SU-DHL-6 (cell line): ENCODE measurements around the gene FLII.

Experiments used
- H2AFZ ChIP-seq: fragments of 200-600 bp; sonication (generic); 2 replicates; pipeline ENCODE4 v1.6.1; 2014; ENCODE audit warnings: low read depth, mild to moderate bottlenecking, moderate library complexity, mixed read lengths, antibody characterized with exemption, low read length; ENCODE audit not compliant: severe bottlenecking
- H3F3A ChIP-seq: fragments of 200-600 bp; shearing (Covaris generic); 2 replicates; pipeline ENCODE4 v1.6.0; 2016; ENCODE audit warnings: antibody characterized with exemption, mild to moderate bottlenecking; ENCODE audit not compliant: insufficient read depth
- H3K27ac ChIP-seq: fragments of 200-600 bp; sonication (generic); 2 replicates; pipeline ENCODE4 v1.5.1; 2016; ENCODE audit warnings: low read depth, mild to moderate bottlenecking, low read length, moderate library complexity, mixed read lengths
- H3K27me3 ChIP-seq: fragments of 200-600 bp; sonication (generic), shearing (Covaris generic); 2 replicates; pipeline ENCODE4 v1.6.0; 2014; ENCODE audit warnings: mild to moderate bottlenecking, low read length
- H3K36me3 ChIP-seq: fragments of 200-600 bp; sonication (generic); 2 replicates; pipeline ENCODE4 v1.6.1; 2014; ENCODE audit warnings: mild to moderate bottlenecking, low read length, mixed read lengths
- H3K4me2 ChIP-seq: fragments of 300-600, 200-600 bp; shearing (Covaris generic), sonication (generic); 2 replicates; pipeline ENCODE4 v1.6.0; 2014; ENCODE audit warnings: low read length, low read depth, mild to moderate bottlenecking; ENCODE audit not compliant: poor library complexity, severe bottlenecking
- H3K4me3 ChIP-seq: fragments of 200-600 bp; sonication (generic); 2 replicates; pipeline ENCODE4 v1.5.1; 2014; ENCODE audit warnings: antibody characterized with exemption, low read length, mild to moderate bottlenecking, mixed read lengths; ENCODE audit not compliant: insufficient read depth, poor library complexity, severe bottlenecking
- H3K79me2 ChIP-seq: fragments of 200-600 bp; sonication (generic); 2 replicates; pipeline ENCODE4 v1.6.1; 2014; ENCODE audit warnings: mild to moderate bottlenecking, low read length, moderate library complexity; ENCODE audit not compliant: insufficient read depth
- H3K9ac ChIP-seq: fragments of 200-600 bp; sonication (generic); 2 replicates; pipeline ENCODE4 v1.7.0; 2014; ENCODE audit warnings: mild to moderate bottlenecking, low read length
- H3K9me2 ChIP-seq: fragments of 200-600 bp; sonication (generic); replicated peaks from 2 replicates; pipeline ENCODE4 v1.6.1; 2014; ENCODE audit warnings: low read length; ENCODE audit not compliant: insufficient read depth
- H3K9me3 ChIP-seq: fragments of 200-600 bp; sonication (generic); 2 replicates; pipeline ENCODE4 v1.6.1; 2014; ENCODE audit warnings: low read length, mixed read lengths; ENCODE audit not compliant: insufficient read depth
- H4K20me1 ChIP-seq: fragments of 200-600 bp; sonication (generic); 2 replicates; pipeline ENCODE4 v1.6.1; 2014; ENCODE audit warnings: low read depth, mild to moderate bottlenecking, antibody characterized with exemption, low read length, moderate library complexity, mixed read lengths
- EZH2phosphoT487 ChIP-seq: fragments of 200-600 bp; sonication (generic), shearing (Covaris generic); conservative IDR thresholded peaks from 2 replicates; pipeline ENCODE4 v1.6.1; 2018; ENCODE audit warnings: mild to moderate bottlenecking, antibody characterized with exemption, low read length, moderate library complexity, mixed read lengths
- TF ChIP-seq, protein P1 (sequence below): fragments of 200-600 bp; sonication (generic); IDR thresholded peaks from one replicate; pipeline ENCODE4 v1.5.1; 2017; ENCODE audit warnings: antibody characterized with exemption, mild to moderate bottlenecking, low read length, moderate library complexity; ENCODE audit not compliant: insufficient read depth, poor library complexity, severe bottlenecking

The FLII gene

DNA sequence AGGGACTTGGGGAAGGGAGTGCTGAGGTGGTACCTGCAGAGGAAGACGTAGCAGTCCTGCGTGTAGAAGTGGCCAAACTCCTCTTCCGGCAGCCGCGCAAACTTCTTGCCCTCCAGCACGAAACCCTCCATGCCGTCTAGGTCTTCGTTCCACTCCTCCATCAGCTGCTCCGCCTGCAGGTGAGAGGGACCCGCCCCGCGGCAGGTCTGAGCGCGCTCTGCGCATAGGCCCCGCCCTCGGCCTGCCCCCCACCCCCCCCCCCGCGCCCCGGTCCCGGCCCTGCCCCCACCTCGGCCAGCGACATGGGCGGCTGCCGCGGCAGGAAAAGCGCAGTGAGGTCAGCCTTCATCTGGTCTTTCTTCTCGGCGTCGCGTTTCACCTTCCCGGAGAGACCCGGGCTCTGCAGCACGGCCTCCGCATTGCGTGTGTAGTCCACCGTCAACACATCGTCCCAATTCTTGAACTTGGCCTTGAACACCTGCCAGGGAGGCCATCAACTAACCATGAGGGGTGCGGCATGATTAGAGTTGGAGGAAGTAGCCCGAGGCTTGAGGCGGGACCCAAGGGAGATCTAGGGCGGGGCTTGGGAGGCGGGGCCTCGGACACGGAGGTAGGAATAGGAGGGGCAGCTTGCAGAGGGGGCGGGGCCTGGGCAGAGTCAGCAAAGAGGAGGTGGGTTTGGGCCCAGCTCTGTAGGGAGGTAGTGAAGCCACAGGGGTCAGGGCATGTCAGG lies 11.5 kb downstream of the FLII start:
- Histone ChIP-seq H3K9me3 (no peaks in the 10 kb centered on the region), H3K9me2 (no peaks in the 10 kb centered on the region), H2AFZ (no peak overlapping the region), H3K79me2 (no peaks in the 10 kb centered on the region), H3K4me2 (no peak overlapping the region), H3K27ac (no peak overlapping the region), H3K9ac (no peak overlapping the region), H3F3A (no peaks in the 10 kb centered on the region), H3K27me3 (no peaks in the 10 kb centered on the region), H3K36me3 (no peaks in the 10 kb centered on the region), H4K20me1 (no peaks in the 10 kb centered on the region), H3K4me3 (no peak overlapping the region)
- TF ChIP-seq, protein P1, sequence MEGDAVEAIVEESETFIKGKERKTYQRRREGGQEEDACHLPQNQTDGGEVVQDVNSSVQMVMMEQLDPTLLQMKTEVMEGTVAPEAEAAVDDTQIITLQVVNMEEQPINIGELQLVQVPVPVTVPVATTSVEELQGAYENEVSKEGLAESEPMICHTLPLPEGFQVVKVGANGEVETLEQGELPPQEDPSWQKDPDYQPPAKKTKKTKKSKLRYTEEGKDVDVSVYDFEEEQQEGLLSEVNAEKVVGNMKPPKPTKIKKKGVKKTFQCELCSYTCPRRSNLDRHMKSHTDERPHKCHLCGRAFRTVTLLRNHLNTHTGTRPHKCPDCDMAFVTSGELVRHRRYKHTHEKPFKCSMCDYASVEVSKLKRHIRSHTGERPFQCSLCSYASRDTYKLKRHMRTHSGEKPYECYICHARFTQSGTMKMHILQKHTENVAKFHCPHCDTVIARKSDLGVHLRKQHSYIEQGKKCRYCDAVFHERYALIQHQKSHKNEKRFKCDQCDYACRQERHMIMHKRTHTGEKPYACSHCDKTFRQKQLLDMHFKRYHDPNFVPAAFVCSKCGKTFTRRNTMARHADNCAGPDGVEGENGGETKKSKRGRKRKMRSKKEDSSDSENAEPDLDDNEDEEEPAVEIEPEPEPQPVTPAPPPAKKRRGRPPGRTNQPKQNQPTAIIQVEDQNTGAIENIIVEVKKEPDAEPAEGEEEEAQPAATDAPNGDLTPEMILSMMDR = no peak
- TF ChIP-seq EZH2phosphoT487 = no peak

DNA sequence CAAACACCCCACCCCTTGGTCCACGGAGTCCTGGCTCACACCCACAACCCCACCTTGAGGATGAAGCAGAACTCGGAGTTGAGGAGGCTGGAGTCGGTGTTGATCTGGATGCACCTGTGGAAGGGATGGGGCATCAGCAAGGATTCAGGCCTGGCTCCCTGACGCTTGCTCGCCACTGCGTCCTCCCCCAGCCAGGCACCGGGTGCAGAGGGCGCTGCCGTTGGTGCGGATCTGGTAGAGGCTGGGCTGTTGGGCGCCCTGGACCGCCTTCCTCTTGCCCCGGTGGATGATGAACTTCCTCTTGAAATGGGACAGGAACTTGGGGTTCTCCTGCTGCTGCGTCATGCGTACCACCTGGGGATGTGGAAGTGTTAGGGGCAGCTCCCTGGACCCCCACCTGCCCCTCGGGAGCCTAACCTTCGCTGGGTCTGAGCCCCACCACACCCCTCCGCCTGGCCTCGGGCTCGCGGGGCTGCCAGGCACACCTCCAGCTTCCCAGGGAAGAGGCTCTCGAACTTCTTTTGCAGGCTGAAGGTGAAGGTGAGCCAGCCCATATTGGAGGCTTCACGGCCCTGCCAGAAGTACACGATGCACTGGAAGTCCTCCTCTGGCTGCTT lies 12.3 kb downstream of the FLII start:
- no peaks in the 10 kb centered on the region for H3K9me2 ChIP-seq
- H4K20me1 ChIP-seq = no peaks in the 10 kb centered on the region
- H3K79me2 ChIP-seq = no peaks in the 10 kb centered on the region
- no peak overlapping the region for H3K27ac ChIP-seq
- no peaks in the 10 kb centered on the region for H3K36me3 ChIP-seq
- H3K9ac ChIP-seq = no peak overlapping the region
- H3F3A ChIP-seq = no peaks in the 10 kb centered on the region
- H2AFZ ChIP-seq = no peak overlapping the region
- no peaks in the 10 kb centered on the region for H3K9me3 ChIP-seq
- H3K4me2 ChIP-seq = no peak overlapping the region
- no peaks in the 10 kb centered on the region for H3K27me3 ChIP-seq
- H3K4me3 ChIP-seq = no peak overlapping the region
- TF ChIP-seq, protein P1 = no peak
- TF ChIP-seq EZH2phosphoT487 = no peak

DNA sequence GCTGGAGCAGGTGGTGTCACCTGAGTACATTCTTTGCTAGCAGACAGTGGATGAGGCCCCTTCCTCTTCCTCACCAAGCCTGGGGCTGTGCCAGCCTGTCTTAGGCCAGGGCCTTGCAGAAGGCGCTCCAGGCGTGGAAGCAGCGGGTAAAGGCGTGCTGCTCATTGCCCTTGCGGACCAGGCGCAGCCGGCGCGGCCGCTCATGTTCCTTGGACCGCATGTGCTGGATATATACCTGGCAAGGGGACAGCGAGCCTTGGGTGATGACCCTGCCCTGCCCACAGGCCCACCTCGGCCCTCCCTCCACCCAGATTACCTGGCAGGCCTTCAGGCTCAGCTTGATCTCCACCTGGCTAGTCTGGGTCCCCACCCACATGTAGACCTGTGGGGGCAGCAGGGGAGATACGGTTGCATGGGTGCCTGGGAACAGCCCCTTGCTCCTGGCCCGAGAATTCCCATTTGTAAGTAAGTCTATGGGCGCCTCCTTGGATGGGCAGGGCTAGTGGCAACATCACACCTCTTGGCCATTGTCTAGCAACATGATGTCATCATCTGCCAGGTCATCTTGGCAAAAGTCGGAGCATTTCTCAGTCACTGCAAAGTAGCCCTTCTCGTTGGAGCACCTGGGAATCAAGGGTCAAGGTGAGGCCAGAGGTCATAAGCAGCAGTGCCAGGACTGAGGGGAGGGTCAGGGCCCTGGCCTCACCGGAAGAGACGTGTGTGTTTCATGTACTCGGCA lies 13.3 kb downstream of the FLII start:
- Histone ChIP-seq H3K4me3 (no peak overlapping the region), H3K4me2 (no peak overlapping the region), H3K9me3 (no peaks in the 10 kb centered on the region), H3K27ac (no peak overlapping the region), H3K9me2 (no peaks in the 10 kb centered on the region), H4K20me1 (no peaks in the 10 kb centered on the region), H2AFZ (no peak overlapping the region), H3K36me3 (no peaks in the 10 kb centered on the region), H3K27me3 (no peaks in the 10 kb centered on the region), H3F3A (no peaks in the 10 kb centered on the region), H3K9ac (no peak overlapping the region), H3K79me2 (no peaks in the 10 kb centered on the region)
- TF ChIP-seq, protein P1 = no peak
- TF ChIP-seq EZH2phosphoT487 = no peak
